MM.1S (cell line): ENCODE measurements around the gene TMEM245.

Source experiments
- EZH2 ChIP-seq: fragments of 300-600 bp; sonication (generic); optimal IDR thresholded peaks from 2 replicates; pipeline ENCODE3; 2017; ENCODE audit warnings: low read depth, mild to moderate bottlenecking, antibody characterized with exemption, low read length, mixed read lengths
- EZH2phosphoT487 ChIP-seq: fragments of 300-600 bp; sonication (generic); IDR thresholded peaks from 2 replicates; pipeline ENCODE4 v1.6.1; 2018; ENCODE audit warnings: antibody characterized with exemption, low read length
- TF ChIP-seq, protein P1 (sequence below): fragments of 300-600 bp; sonication (generic); IDR thresholded peaks from 2 replicates; pipeline ENCODE4 v1.5.1; 2016; ENCODE audit warnings: antibody characterized with exemption, low read length, mixed read lengths

DNA sequence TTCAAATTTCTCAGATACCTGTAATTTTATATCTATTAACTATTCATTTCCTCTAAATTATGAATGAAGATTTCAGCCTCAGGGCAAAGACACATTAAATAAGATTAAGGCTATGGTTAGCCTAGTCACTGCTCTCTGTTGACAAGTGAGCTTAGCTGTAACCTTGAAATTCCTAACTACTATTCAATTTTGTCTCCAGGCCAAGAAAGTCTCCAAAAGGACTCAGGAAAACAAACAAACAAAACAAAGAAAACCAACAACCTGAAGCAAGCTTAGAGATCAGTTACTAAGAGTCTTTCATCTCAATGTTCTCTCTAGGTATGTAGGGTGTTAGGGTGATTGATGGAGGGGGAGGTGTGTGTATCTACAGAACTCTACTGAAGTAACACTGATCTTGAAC is 96.9 kb downstream of the TMEM245 start:
- TF ChIP-seq, protein P1, sequence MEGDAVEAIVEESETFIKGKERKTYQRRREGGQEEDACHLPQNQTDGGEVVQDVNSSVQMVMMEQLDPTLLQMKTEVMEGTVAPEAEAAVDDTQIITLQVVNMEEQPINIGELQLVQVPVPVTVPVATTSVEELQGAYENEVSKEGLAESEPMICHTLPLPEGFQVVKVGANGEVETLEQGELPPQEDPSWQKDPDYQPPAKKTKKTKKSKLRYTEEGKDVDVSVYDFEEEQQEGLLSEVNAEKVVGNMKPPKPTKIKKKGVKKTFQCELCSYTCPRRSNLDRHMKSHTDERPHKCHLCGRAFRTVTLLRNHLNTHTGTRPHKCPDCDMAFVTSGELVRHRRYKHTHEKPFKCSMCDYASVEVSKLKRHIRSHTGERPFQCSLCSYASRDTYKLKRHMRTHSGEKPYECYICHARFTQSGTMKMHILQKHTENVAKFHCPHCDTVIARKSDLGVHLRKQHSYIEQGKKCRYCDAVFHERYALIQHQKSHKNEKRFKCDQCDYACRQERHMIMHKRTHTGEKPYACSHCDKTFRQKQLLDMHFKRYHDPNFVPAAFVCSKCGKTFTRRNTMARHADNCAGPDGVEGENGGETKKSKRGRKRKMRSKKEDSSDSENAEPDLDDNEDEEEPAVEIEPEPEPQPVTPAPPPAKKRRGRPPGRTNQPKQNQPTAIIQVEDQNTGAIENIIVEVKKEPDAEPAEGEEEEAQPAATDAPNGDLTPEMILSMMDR: no peak
- TF ChIP-seq EZH2 (no peak), EZH2phosphoT487 (no peak)
